PFSK-1 (cell line): ENCODE data around the gene SCLY.

ENCODE experiments used
- FOXP2 ChIP-seq: optimal IDR thresholded peaks from 2 replicates; pipeline ENCODE3; 2011; ENCODE audit warnings: borderline replicate concordance, control low read depth, inconsistent platforms; ENCODE audit not compliant: insufficient read depth; ENCODE audit errors: extremely low read length, extremely low read depth
- POLR2AphosphoS5 ChIP-seq: IDR thresholded peaks from 2 replicates; pipeline ENCODE4 v1.6.1; 2012; ENCODE audit warnings: low read depth, mild to moderate bottlenecking, control low read depth, low read length, moderate library complexity
- REST ChIP-seq, 2 experiments: IDR thresholded peaks; 2 replicates each; pipeline versions ENCODE4 v1.6.1 to v1.8.0; 2011 to 2012; ENCODE audit warnings: low read depth in 2 of 2, low read length in 2 of 2, control low read depth in 1 of 2, inconsistent platforms in 1 of 2, mild to moderate bottlenecking in 1 of 2, moderate library complexity in 1 of 2; ENCODE audit not compliant: insufficient read depth in 1 of 2
- SIN3A ChIP-seq: IDR thresholded peaks from 2 replicates; pipeline ENCODE4 v1.6.1; 2012; ENCODE audit warnings: mild to moderate bottlenecking, low read length, moderate library complexity, borderline replicate concordance; ENCODE audit not compliant: insufficient read depth
- TAF1 ChIP-seq: IDR thresholded peaks from 2 replicates; pipeline ENCODE4 v1.6.1; 2012; ENCODE audit warnings: low read length, control low read depth, borderline replicate concordance; ENCODE audit not compliant: insufficient read depth

SCLY gene

DNA sequence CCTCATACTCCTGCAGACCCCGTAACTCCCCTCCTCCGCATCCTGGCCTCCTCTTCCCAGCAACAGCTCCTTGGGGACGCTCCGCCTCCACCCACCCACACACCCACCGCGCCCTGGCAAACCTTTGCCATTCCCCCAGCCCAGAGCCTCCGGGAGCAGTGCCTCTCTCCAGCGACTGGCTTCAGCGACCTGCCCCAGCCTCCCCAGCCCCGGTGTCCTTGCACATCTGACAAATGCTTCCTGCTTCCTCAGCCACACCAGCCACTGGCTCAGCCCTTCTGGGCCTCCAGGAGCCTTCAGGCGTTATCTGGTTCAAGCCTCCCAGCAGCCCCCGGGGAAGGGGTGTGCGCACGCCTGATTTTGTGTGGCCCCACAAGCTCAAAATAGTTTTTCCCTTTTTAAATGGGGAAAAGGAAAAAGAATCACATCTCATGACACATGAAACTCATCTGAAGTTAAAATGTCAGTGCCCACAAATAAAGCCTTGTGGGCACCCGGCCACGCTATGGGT, 53.6 kb downstream of the SCLY start:
- TF ChIP-seq TAF1 = no peak
- TF ChIP-seq POLR2AphosphoS5 = no peak
- TF ChIP-seq SIN3A = no peak
- TF ChIP-seq FOXP2 = no peak
- no peak for TF ChIP-seq REST (IDR thresholded peaks at IDR 0.05; ENCODE audit: insufficient read depth in 1 of 2, low read depth in 2 of 2, low read length in 2 of 2)

DNA sequence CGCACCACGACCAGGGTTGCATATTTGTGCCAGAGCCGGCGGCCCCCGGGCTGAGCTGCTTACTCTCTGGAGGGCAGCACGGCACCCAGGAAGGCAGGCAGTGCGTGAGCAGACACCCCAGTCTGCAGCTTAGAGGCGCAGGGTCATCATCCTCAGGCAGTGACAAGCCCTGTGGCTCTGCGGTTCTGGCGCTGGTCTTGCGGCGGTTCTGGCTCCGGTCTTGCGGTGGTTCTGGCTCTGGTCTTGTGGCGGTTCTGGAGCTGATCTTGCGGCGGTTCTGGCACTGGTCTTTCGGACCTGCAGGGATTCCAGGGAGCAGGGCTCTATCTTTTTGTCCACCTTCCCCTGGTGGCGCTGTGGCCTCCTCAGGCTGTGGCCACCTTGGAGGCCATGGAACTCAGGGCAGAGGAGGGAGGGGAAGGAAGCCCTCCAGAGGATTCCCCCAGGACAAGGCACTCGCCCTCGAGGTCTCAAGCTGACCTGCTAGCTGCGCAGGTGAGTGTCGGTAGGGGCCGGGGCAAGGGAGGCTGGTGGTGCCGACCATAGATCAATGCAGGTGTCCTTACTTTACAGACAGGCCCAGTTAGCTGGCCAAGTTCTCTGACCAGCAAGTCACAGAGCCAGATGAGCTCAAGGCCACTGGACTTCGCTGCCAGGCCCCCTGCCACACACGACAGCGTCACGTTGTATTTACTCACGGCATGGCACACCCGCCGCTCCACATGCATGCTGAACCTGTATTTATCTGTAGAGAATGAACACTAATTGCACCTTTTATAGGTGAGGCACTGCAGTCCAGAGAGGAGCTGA, 54.3 kb downstream of the SCLY start:
- no peak for TF ChIP-seq FOXP2
- no peak for TF ChIP-seq POLR2AphosphoS5
- no peak for TF ChIP-seq SIN3A
- no peak for TF ChIP-seq TAF1
- TF ChIP-seq REST (IDR thresholded peaks at IDR 0.05; ENCODE audit: insufficient read depth in 1 of 2, low read depth in 2 of 2, low read length in 2 of 2) = no peak

DNA sequence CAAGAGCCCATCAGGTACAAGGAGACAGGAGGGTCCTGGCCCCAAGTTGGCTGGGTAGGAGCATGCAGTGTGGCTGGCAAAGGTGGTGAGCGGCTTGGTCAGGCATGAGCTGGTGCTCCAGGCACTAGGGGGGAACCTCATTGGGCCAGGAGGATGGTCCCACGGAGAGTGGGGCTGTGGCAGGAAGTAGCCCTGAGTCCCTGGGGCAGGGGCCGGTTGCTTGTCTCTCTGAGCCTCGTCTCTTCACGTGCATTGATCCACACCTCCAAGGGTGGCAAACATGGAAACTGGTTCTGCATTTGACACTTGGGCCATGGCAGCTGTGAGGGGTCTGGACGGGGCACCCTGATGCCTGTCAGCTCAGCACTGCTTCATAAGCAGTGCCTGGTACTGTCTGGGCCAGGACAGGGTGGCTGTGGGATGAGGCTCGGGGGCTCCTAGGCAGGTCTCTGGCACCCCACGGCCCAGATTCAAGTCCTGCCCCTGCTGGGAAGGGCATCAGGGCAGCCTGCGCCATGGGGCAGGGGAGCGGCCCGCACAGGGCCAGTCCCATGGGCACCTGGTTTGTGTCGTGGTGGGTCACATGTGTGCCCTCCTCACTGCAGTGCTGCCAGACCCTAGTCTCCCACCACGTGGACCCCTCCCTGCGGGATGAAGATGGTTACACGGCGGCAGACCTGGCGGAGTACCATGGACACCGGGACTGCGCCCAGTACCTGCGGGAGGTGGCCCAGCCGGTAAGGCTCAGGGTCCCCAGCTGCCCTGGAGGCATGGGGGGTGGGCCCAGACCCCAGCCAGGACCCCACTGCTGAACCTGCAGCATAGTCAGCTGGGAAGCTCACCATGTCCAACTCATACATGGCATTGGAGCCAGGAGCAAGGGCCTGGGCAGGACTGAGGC, 55.7 kb downstream of the SCLY start:
- TF ChIP-seq SIN3A (no peak), FOXP2 (no peak), POLR2AphosphoS5 (no peak), TAF1 (no peak), REST (IDR thresholded peaks at IDR 0.05; ENCODE audit: insufficient read depth in 1 of 2, low read depth in 2 of 2, low read length in 2 of 2) (no peak)

GRCh38 chr2:238117199-238118154, 56.7 kb downstream of the SCLY start:
- TF ChIP-seq REST (IDR thresholded peaks at IDR 0.05; ENCODE audit: insufficient read depth in 1 of 2, low read depth in 2 of 2, low read length in 2 of 2) = no peak
- no peak for TF ChIP-seq SIN3A
- no peak for TF ChIP-seq POLR2AphosphoS5
- TF ChIP-seq FOXP2 = no peak
- no peak for TF ChIP-seq TAF1
